Ovary (tissue), 3 donors: Measurements from ENCODE around the gene SPRY4.

Source experiments
- CTCF ChIP-seq, 3 donors: fragments of 450-650 bp in 2 of 3; fragments of 200-600 bp in 1 of 3; IDR thresholded peaks; one replicate each; pipeline versions ENCODE4 v1.5.1 to v1.8.0; 2016 to 2022; ENCODE audit warnings: antibody characterized with exemption in 3 of 3, mild to moderate bottlenecking in 1 of 3
- EP300 ChIP-seq: sonication (generic); formaldehyde crosslinking; IDR thresholded peaks from one replicate; pipeline ENCODE4 v1.6.1; 2017; ENCODE audit warnings: antibody characterized with exemption
- POLR2A ChIP-seq: fragments of 450-650 bp; IDR thresholded peaks from one replicate; pipeline ENCODE4 v1.6.1; 2017; ENCODE audit warnings: antibody characterized with exemption, mild to moderate bottlenecking, moderate library complexity
- donor health status: DM: no; HTN: no; CAD: no.

GRCh38 chr5:142296914-142297417 lies 27.9 kb downstream of the SPRY4 start:
- TF ChIP-seq POLR2A (no peak), CTCF (IDR thresholded peaks at IDR 0.05) (no peak), EP300 (no peak)
